ENCODE results near the gene COQ8A. TPM values are rescaled to one million over a fixed set of nuclear protein-coding genes. Genes with fewer than 3 reads are reported as not detected.
A peak's percentile ranks its signal among the peaks of the same experiment; 100 is the strongest.
"Not testable (repeated sequence)": the region's sequence is repeated elsewhere in the genome, so short reads cannot be mapped to it uniquely, and the experiment has no call there.

COQ8A gene
- total and polyA plus RNA-seq, 8 donors, result 26.4 to 384 (median 65.2) TPM

- Histone ChIP-seq H3K36me3 (peaks cover 0 to 30% (median 14%) of the 10 kb centered on the region in 4 donors), H3K27ac (peak overlapping the region in 2 of 5 donors; percentile 39 to 52), H3K27me3 (no peaks in the 10 kb centered on the region), H3K9me3 (no peaks in the 10 kb centered on the region), H3K4me1 (peaks cover 10 to 34% (median 22%) of the 10 kb centered on the region in 4 donors), H3K4me3 (no peak overlapping the region)
- TF ChIP-seq EP300 (IDR thresholded peaks at IDR 0.05), result no peak
- TF ChIP-seq, protein P1, sequence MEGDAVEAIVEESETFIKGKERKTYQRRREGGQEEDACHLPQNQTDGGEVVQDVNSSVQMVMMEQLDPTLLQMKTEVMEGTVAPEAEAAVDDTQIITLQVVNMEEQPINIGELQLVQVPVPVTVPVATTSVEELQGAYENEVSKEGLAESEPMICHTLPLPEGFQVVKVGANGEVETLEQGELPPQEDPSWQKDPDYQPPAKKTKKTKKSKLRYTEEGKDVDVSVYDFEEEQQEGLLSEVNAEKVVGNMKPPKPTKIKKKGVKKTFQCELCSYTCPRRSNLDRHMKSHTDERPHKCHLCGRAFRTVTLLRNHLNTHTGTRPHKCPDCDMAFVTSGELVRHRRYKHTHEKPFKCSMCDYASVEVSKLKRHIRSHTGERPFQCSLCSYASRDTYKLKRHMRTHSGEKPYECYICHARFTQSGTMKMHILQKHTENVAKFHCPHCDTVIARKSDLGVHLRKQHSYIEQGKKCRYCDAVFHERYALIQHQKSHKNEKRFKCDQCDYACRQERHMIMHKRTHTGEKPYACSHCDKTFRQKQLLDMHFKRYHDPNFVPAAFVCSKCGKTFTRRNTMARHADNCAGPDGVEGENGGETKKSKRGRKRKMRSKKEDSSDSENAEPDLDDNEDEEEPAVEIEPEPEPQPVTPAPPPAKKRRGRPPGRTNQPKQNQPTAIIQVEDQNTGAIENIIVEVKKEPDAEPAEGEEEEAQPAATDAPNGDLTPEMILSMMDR (IDR thresholded peaks at IDR 0.05), result no peak
- no peak for TF ChIP-seq POLR2AphosphoS5 (IDR thresholded peaks at IDR 0.05)
- no peak for TF ChIP-seq POLR2A (IDR thresholded peaks at IDR 0.05)
- 83 to 91% (median 89%) methylated on average over 14 to 18 of the region's 18 CpGs for WGBS, 5 donors
- peak in 1 of 2 donors; percentile 10 for DNase-seq
- intact Hi-C loops (cut with DNase I; ENCODE audit: low total_unique reads), result no loop called here
These were observed 54.7 kb downstream of the COQ8A start for GRCh38 chr1:226994586-226995364.

GRCh38 chr1:226995365-226996332 is 55.6 kb downstream of the COQ8A start:
- Histone ChIP-seq H3K27me3 (no peaks in the 10 kb centered on the region), H3K4me3 (no peak overlapping the region), H3K36me3 (peaks cover 0 to 30% (median 16%) of the 10 kb centered on the region in 4 donors), H3K27ac (no peak overlapping the region), H3K4me1 (peaks cover 1 to 26% (median 13%) of the 10 kb centered on the region in 4 donors), H3K9me3 (no peaks in the 10 kb centered on the region)
- intact Hi-C loops (cut with DNase I; ENCODE audit: low total_unique reads), result no loop called here
- WGBS, 5 donors, result 78 to 87% (median 82%) methylated on average over 13 of the region's 13 CpGs
- TF ChIP-seq POLR2AphosphoS5 (IDR thresholded peaks at IDR 0.05), result no peak
- TF ChIP-seq EP300 (IDR thresholded peaks at IDR 0.05), result no peak
- TF ChIP-seq, protein P1 (IDR thresholded peaks at IDR 0.05), result no peak
- no peak for TF ChIP-seq POLR2A (IDR thresholded peaks at IDR 0.05)
- no peak for DNase-seq

DNA sequence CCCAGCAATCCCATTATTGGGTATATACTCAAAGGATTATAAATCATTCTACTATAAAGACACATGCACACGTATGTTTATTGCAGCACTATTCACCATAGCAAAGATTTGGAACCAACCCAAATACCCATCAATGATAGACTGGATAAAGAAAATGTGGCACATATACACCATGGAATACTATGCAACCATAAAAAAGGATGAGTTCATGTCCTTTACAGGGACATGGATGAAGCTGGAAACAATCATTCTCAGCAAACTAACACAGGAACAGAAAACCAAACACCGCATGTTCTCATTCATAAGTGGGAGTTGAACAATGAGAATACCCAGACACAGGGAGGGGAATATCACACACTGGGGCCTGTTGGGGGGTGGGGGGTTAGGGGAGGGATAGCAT is 59.5 kb downstream of the COQ8A start:
- intact Hi-C loops (cut with DNase I; ENCODE audit: low total_unique reads); H3K27ac ChIP-seq; H3K4me3 ChIP-seq: not testable (repeated sequence)

DNA sequence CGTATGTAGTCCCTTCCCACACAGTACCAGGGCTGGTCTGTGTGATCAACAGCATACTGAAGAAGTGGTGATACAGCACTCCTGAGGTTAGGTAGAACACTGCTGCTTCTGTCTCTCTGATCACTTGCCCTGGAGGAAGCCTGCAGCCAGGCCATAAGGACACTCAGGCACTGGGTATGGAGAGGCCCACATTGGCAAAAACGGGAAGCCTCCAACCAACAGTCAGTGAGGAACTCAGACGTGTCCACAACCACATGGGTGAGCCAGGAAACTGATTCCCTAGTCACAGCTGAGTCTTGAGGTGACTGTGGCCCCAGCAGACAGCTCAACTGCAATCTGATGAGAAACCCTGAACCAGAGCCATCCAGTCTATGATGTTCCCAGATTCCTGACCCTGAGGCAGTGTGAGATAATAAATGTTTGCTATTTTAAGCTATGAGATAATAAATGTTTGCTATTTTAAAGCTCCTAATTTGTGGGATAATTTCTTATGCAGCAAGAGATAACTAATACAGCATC is 62.5 kb downstream of the COQ8A start:
- Histone ChIP-seq H3K27ac (no peak overlapping the region), H3K27me3 (no peaks in the 10 kb centered on the region), H3K4me3 (no peak overlapping the region), H3K36me3 (peaks cover 9 to 44% (median 42%) of the 10 kb centered on the region in 4 donors), H3K9me3 (no peaks in the 10 kb centered on the region), H3K4me1 (no peaks in the 10 kb centered on the region)
- DNase-seq, result no peak
- no peak for TF ChIP-seq POLR2A (IDR thresholded peaks at IDR 0.05)
- no peak for TF ChIP-seq EP300 (IDR thresholded peaks at IDR 0.05)
- TF ChIP-seq, protein P1 (IDR thresholded peaks at IDR 0.05), result no peak
- no peak for TF ChIP-seq POLR2AphosphoS5 (IDR thresholded peaks at IDR 0.05)
- 56 to 71% (median 68%) methylated on average over 2 to 3 of the region's 3 CpGs for WGBS, 5 donors
- intact Hi-C loops (cut with DNase I; ENCODE audit: low total_unique reads), result no loop called here

More for the DNA sequence above, 59.5 kb downstream of the COQ8A start:
- 91 to 97% (median 96%) methylated on average over 2 of the region's 2 CpGs for WGBS, 5 donors
- not testable (repeated sequence) for H3K27me3 ChIP-seq, H3K4me1 ChIP-seq, DNase-seq, H3K9me3 ChIP-seq
- peaks cover 9 to 45% (median 36%) of the 10 kb centered on the region in 4 donors for H3K36me3 ChIP-seq

Measured in stomach (tissue), 9 donors.